Thymus (tissue), 11 donors: ENCODE results near the gene COBL. TPM values are rescaled to one million over a fixed set of nuclear protein-coding genes. Genes with fewer than 3 reads are reported as not detected.

Source experiments
- DNase-seq, 9 donors: peaks; one replicate each; pipeline ENCODE4 v3.0.0-alpha.2; 2013; ENCODE audit warnings: low spot score in 9 of 9, low read depth in 6 of 9, missing footprints in 1 of 9
- H3K27ac ChIP-seq, 2 donors: one replicate each; pipeline ENCODE4 v1.5.1; 2013; ENCODE audit warnings: control low read depth in 1 of 2, low read depth in 1 of 2, low read length in 1 of 2, mild to moderate bottlenecking in 1 of 2, moderate library complexity in 1 of 2
- H3K27me3 ChIP-seq, 2 donors: one replicate each; pipeline ENCODE4 v1.5.1; 2013; ENCODE audit warnings: low read length in 1 of 2; ENCODE audit not compliant: control insufficient read depth in 2 of 2, insufficient read depth in 1 of 2
- H3K36me3 ChIP-seq, 2 donors: one replicate each; pipeline ENCODE4 v1.5.1; 2013; ENCODE audit warnings: low read length in 1 of 2, mild to moderate bottlenecking in 1 of 2, moderate library complexity in 1 of 2; ENCODE audit not compliant: control insufficient read depth in 2 of 2, insufficient read depth in 2 of 2
- H3K4me1 ChIP-seq, 2 donors: one replicate each; pipeline ENCODE4 v1.5.1; 2013; ENCODE audit warnings: low read length in 2 of 2; ENCODE audit not compliant: control insufficient read depth in 2 of 2, insufficient read depth in 2 of 2
- H3K4me3 ChIP-seq, 2 donors: one replicate each; pipeline ENCODE4 v1.5.1; 2013; ENCODE audit warnings: low read length in 2 of 2, control low read depth in 1 of 2, mild to moderate bottlenecking in 1 of 2
- H3K9me3 ChIP-seq, 2 donors: one replicate each; pipeline ENCODE4 v1.5.1; 2013; ENCODE audit warnings: low read length in 1 of 2, mild to moderate bottlenecking in 1 of 2; ENCODE audit not compliant: control insufficient read depth in 2 of 2, insufficient read depth in 1 of 2
- WGBS: extraction: QIAGEN DNeasy Blood & Tissue Kit; methylation state at CpG from one replicate; pipeline ENCODE4 v1.1.7; 2013; 5-methylcytosine and 5-hydroxymethylcytosine counted together
- polyA plus RNA-seq: library from polyadenylated mRNA; stranded (reverse); fragments of 200-250 nt; gene quantifications from one replicate; pipeline ENCODE4 v1.2.3, GENCODE V29; 2013
- total RNA-seq: library from RNA; stranded (reverse); fragments of 120-200 nt; gene quantifications from one replicate; pipeline ENCODE4 v1.2.4, GENCODE V29; 2013
- donor health status: healthy.

The COBL gene
- total and polyA plus RNA-seq, 2 donors: 0.66 to 2.0 TPM

- no peaks in the 10 kb centered on the region for H3K9me3 ChIP-seq
- no peak overlapping the region for H3K4me3 ChIP-seq
- no peaks in the 10 kb centered on the region for H3K4me1 ChIP-seq
- no peaks in the 10 kb centered on the region for H3K36me3 ChIP-seq
- no peak for DNase-seq
- WGBS: 99% methylated on average over 6 of the region's 6 CpGs
- H3K27me3 ChIP-seq: no peaks in the 10 kb centered on the region
- no peak overlapping the region for H3K27ac ChIP-seq
Observed at GRCh38 chr7:50988465-50988864, 328.1 kb downstream of the COBL start.

DNA sequence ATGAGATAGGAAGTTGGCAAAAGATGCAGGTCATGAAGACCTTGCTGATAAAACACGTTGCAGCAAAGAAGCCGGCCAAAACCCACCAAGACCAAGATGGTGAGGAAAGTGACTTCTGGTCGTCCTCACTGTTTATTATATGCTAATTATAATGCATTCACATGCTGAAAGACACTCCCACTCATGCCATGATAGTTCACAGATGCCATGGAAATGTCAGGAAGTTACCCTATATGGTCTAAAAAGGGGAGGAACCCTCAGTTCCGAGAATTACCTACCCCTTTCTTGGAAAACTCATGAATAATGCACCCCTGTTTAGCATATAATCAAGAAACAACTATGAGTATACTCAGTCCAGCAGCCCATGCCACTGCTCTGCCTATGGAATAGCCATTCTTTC is 331.5 kb downstream of the COBL start:
- no peak overlapping the region for H3K27ac ChIP-seq
- H3K4me1 ChIP-seq: no peaks in the 10 kb centered on the region
- H3K36me3 ChIP-seq: no peaks in the 10 kb centered on the region
- WGBS: 91% methylated on average over 4 of the region's 4 CpGs
- H3K4me3 ChIP-seq: no peak overlapping the region
- no peak for DNase-seq
- no peaks in the 10 kb centered on the region for H3K27me3 ChIP-seq
- no peaks in the 10 kb centered on the region for H3K9me3 ChIP-seq

- Histone ChIP-seq H3K4me1 (no peaks in the 10 kb centered on the region), H3K27me3 (no peaks in the 10 kb centered on the region), H3K36me3 (no peaks in the 10 kb centered on the region), H3K9me3 (no peaks in the 10 kb centered on the region), H3K4me3 (no peak overlapping the region), H3K27ac (no peak overlapping the region)
- 53% methylated on average over 1 of the region's 1 CpG for WGBS
- DNase-seq: no peak
Observed at GRCh38 chr7:50983850-50984249, 332.8 kb downstream of the COBL start.

DNA sequence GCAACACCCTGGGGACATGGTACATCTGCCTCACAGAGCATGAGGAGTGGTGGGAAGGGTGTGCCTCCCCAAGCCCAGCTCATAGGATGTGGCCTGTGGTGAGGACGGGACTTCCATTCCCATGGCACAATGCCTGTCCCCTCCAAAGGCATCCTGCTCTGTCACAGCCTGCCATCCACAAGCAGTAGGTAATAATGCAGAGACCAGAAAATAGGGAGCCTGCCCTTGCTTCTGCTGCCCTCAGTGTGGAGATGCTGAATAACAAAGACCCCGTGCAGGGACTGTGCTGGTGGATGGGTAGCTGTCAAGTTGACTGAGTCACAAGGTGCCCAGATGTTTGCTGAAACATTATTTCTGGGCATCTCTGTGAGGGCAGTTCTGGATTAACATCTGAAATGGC is 334.0 kb downstream of the COBL start:
- Histone ChIP-seq H3K9me3 (no peaks in the 10 kb centered on the region), H3K4me3 (no peak overlapping the region), H3K27me3 (no peaks in the 10 kb centered on the region), H3K27ac (no peak overlapping the region), H3K36me3 (no peaks in the 10 kb centered on the region), H3K4me1 (no peaks in the 10 kb centered on the region)
- WGBS: 77% methylated on average over 2 of the region's 2 CpGs
- DNase-seq: no peak

DNA sequence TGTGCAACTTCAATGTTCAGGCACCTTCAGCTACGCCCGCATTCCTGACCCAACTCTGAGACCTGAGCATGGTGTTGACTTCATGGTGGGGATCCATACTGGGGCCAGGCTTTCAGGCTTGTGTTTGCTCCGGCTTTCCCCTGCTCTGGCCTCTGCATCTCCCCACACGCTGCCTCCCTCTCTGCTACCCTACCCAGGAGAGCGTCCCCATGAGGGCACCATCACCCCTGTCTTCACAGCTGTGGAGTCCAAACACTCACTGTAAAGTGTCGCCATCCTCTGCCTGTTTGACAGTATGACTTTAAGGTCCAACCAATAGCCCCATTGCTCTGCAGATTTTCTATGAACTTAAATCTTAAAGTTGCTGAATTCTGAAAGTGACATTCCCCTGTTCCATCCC is 334.9 kb downstream of the COBL start:
- Histone ChIP-seq H3K4me3 (no peak overlapping the region), H3K36me3 (no peaks in the 10 kb centered on the region), H3K27me3 (no peaks in the 10 kb centered on the region), H3K27ac (no peak overlapping the region), H3K4me1 (no peaks in the 10 kb centered on the region), H3K9me3 (no peaks in the 10 kb centered on the region)
- 97% methylated on average over 6 of the region's 6 CpGs for WGBS
- DNase-seq: no peak

GRCh38 chr7:50980411-50980810 is 336.2 kb downstream of the COBL start:
- H3K36me3 ChIP-seq: no peaks in the 10 kb centered on the region
- H3K27ac ChIP-seq: no peak overlapping the region
- no peak for DNase-seq
- H3K4me3 ChIP-seq: no peak overlapping the region
- H3K9me3 ChIP-seq: no peaks in the 10 kb centered on the region
- WGBS: over 99% methylated on average over 3 of the region's 3 CpGs
- H3K27me3 ChIP-seq: no peaks in the 10 kb centered on the region
- no peaks in the 10 kb centered on the region for H3K4me1 ChIP-seq

DNA sequence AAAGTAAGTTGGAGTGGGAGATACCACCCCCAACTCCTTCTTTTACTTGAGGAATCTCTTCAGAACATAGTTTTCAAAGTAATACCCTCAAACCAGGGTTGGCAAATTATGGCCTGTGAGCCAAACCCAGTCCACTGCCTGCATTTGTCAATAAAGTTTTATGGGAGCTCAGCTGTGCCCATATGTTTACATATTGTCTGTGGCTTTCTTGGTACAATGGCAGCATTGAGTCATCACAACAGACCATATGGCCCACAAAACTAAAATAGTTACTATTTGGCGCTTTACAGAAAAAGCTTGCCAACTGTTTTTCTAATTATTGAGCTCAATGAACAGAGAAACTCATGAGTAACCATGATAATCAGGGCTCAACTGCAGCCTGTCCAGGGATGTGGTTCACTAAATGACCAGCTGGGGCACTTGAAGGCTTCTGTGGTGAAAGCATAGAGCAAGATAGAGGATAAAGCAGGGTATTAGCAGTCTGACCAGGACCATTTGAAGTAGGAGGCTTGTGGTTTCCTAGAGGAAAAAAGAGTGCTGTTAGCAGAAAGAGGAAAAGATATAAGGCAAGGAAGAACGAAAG is 337.9 kb downstream of the COBL start:
- Histone ChIP-seq H3K27me3 (no peaks in the 10 kb centered on the region), H3K4me3 (no peak overlapping the region), H3K36me3 (no peaks in the 10 kb centered on the region), H3K4me1 (no peaks in the 10 kb centered on the region), H3K27ac (no peak overlapping the region), H3K9me3 (no peaks in the 10 kb centered on the region)
- DNase-seq: no peak
- WGBS: 91% methylated on average over 2 of the region's 2 CpGs

DNA sequence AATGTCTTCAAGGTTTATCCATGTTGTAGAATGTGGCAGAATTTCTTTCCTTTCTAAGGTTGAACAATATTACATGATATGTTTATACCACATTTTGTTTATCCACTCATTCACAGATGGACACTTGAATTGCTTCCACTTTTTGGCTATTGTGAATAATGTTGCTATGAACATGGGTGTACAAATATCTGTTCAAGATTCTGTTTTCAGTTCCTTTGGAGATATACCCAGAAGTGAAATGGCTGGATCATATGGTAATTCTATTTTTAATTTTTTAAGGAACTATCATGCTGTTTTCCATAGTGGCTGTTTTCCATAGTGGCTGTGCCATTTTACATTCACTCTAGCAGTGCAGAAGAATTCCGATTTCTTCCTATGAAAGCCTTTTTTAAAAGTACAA is 339.2 kb downstream of the COBL start:
- Histone ChIP-seq H3K4me3 (no peak overlapping the region), H3K9me3 (no peaks in the 10 kb centered on the region), H3K27me3 (no peaks in the 10 kb centered on the region), H3K27ac (no peak overlapping the region), H3K36me3 (no peaks in the 10 kb centered on the region), H3K4me1 (no peaks in the 10 kb centered on the region)
- 95% methylated on average over 1 of the region's 1 CpG for WGBS
- DNase-seq: no peak

DNA sequence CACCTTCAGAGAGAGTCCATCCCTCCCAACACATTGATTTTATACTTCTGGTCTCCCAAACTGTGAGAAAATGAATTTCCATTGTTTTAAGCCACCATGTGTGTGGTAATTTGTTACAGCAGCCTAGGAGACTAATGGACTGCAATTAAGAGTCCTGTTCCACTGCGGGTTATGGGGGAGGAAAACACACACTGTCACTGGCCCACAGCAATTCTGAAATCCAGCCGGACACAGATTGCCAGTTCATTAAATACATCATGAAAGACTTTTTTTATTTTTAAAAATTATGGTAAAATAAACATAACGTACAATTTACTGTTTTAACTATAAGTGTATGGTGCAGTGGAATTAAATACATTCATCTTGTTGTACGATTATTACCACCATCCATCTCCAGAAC is 340.5 kb downstream of the COBL start:
- Histone ChIP-seq H3K27ac (no peak overlapping the region), H3K4me3 (no peak overlapping the region), H3K4me1 (no peaks in the 10 kb centered on the region), H3K36me3 (no peaks in the 10 kb centered on the region), H3K9me3 (no peaks in the 10 kb centered on the region), H3K27me3 (no peaks in the 10 kb centered on the region)
- DNase-seq: no peak
- WGBS: 97% methylated on average over 4 of the region's 4 CpGs

GRCh38 chr7:50974240-50974639 is 342.4 kb downstream of the COBL start:
- H3K4me3 ChIP-seq: no peak overlapping the region
- no peaks in the 10 kb centered on the region for H3K36me3 ChIP-seq
- no peak for DNase-seq
- H3K27me3 ChIP-seq: no peaks in the 10 kb centered on the region
- no peak overlapping the region for H3K27ac ChIP-seq
- H3K4me1 ChIP-seq: no peaks in the 10 kb centered on the region
- H3K9me3 ChIP-seq: no peaks in the 10 kb centered on the region
- 63% methylated on average over 5 of the region's 5 CpGs for WGBS
